ENCODE measurements around the gene COG5. TPM values are rescaled to one million over a fixed set of nuclear protein-coding genes. Genes with fewer than 3 reads are reported as not detected.

COG5 gene
- total and polyA plus RNA-seq, 4 donors, result 4.1 to 27.1 (median 8.4) TPM

DNA sequence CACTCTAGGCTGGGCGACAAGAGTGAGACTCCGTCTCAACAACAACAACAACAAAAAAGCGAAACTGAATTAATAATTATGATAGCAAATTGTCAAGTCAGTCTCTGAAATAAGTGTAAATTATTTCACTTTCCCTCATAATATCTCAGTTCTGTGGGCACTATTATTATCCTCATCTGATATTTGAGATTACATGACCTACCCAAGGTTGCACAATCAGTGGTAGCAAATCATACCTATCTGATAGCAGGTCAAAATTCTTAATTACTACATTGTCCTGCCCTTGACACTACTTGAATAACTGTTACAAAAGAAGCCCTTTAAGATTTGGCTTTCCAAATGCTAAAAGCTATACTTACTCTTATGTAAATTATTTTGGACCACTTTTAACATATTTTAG, 209.1 kb downstream of the COG5 start:
- H3K27me3 ChIP-seq (ENCODE audit: control insufficient read depth in 4 of 4, insufficient read depth in 4 of 4, low read length in 3 of 4), result no peaks in the 10 kb centered on the region
- TF ChIP-seq, protein P1, sequence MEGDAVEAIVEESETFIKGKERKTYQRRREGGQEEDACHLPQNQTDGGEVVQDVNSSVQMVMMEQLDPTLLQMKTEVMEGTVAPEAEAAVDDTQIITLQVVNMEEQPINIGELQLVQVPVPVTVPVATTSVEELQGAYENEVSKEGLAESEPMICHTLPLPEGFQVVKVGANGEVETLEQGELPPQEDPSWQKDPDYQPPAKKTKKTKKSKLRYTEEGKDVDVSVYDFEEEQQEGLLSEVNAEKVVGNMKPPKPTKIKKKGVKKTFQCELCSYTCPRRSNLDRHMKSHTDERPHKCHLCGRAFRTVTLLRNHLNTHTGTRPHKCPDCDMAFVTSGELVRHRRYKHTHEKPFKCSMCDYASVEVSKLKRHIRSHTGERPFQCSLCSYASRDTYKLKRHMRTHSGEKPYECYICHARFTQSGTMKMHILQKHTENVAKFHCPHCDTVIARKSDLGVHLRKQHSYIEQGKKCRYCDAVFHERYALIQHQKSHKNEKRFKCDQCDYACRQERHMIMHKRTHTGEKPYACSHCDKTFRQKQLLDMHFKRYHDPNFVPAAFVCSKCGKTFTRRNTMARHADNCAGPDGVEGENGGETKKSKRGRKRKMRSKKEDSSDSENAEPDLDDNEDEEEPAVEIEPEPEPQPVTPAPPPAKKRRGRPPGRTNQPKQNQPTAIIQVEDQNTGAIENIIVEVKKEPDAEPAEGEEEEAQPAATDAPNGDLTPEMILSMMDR (IDR thresholded peaks at IDR 0.05; ENCODE audit: low read depth, low read length, missing input control), result no peak
- H3K4me1 ChIP-seq (ENCODE audit: control insufficient read depth in 4 of 4, insufficient read depth in 4 of 4, low read length in 3 of 4), result no peaks in the 10 kb centered on the region
- H3K27ac ChIP-seq (ENCODE audit: low read depth in 1 of 2, low read length in 2 of 2), result no peak overlapping the region
- H3K36me3 ChIP-seq (ENCODE audit: control insufficient read depth in 4 of 4, insufficient read depth in 3 of 4, low read depth in 1 of 4, low read length in 3 of 4), result peaks cover 0 to 6% (median 2%) of the 10 kb centered on the region in 4 donors
- H3K4me3 ChIP-seq (ENCODE audit: low read depth in 1 of 3, low read length in 3 of 3), result no peak overlapping the region
- H3K9ac ChIP-seq (ENCODE audit: low read depth in 1 of 2, low read length in 2 of 2), result no peak overlapping the region
- 94% methylated on average over 3 of the region's 3 CpGs for WGBS
- H3K9me3 ChIP-seq (ENCODE audit: control insufficient read depth in 4 of 4, low read length in 3 of 4), result peaks cover 0 to 2% (median 2%) of the 10 kb centered on the region in 4 donors
- no peak for DNase-seq (ENCODE audit: low spot score)

DNA sequence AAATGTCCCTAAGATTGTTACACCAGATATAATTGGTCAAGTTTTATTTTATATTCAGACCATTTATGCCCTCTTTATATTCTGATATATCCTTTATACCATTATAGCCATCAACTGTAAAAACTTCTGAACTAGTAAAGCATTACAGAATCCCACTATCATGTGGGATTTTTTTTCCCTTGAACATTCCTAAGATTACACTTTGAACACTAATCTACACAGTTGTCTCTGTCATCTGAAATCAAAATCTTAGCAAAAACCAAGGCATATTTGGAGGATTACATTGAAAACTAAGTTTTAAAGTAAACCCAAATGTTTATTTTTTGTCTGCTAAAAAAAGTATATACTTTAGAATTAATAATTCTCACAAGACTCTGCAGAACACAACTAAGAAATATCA, 210.0 kb downstream of the COG5 start:
- Histone ChIP-seq H3K27me3 (ENCODE audit: control insufficient read depth in 4 of 4, insufficient read depth in 4 of 4, low read length in 3 of 4) (no peaks in the 10 kb centered on the region), H3K9ac (ENCODE audit: low read depth in 1 of 2, low read length in 2 of 2) (no peak overlapping the region), H3K4me1 (ENCODE audit: control insufficient read depth in 4 of 4, insufficient read depth in 4 of 4, low read length in 3 of 4) (no peaks in the 10 kb centered on the region), H3K27ac (ENCODE audit: low read depth in 1 of 2, low read length in 2 of 2) (no peak overlapping the region), H3K4me3 (ENCODE audit: low read depth in 1 of 3, low read length in 3 of 3) (no peak overlapping the region), H3K9me3 (ENCODE audit: control insufficient read depth in 4 of 4, low read length in 3 of 4) (no peaks in the 10 kb centered on the region), H3K36me3 (ENCODE audit: control insufficient read depth in 4 of 4, insufficient read depth in 3 of 4, low read depth in 1 of 4, low read length in 3 of 4) (no peaks in the 10 kb centered on the region)
- TF ChIP-seq JUND (IDR thresholded peaks at IDR 0.05) (no peak), RAD21 (IDR thresholded peaks at IDR 0.05) (no peak)
- DNase-seq (ENCODE audit: low spot score), result no peak

DNA sequence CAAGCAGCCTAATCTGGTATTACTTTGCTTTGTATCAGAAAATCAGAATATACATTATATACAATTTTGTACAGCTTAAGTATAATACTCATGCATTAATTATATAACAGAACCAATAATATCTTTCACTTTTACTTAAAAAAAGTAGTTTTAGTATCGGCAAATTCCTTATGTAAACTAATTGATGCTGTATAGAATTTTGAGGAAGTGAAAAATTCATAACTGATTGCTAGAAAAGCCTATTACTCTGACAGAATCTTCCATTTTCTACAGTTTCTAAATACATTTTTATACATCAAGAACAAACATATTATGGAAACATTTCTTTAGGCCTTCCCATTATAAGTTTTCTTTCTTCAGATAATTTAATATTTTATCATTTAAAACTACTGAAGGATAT, 217.8 kb downstream of the COG5 start:
- no peaks in the 10 kb centered on the region for H3K4me1 ChIP-seq (ENCODE audit: control insufficient read depth in 4 of 4, insufficient read depth in 4 of 4, low read length in 3 of 4)
- 90% methylated on average over 1 of the region's 1 CpG for whole genome bisulfite sequencing
- no peak for TF ChIP-seq HNF4A (conservative IDR thresholded peaks at IDR 0.05)
- TF ChIP-seq YY1 (IDR thresholded peaks at IDR 0.05), result no peak
- TF ChIP-seq TAF1 (conservative IDR thresholded peaks at IDR 0.05), result no peak
- TF ChIP-seq JUND (IDR thresholded peaks at IDR 0.05), result no peak
- no peak for TF ChIP-seq NR2F2 (IDR thresholded peaks at IDR 0.05)
- TF ChIP-seq RAD21 (IDR thresholded peaks at IDR 0.05), result no peak
- TF ChIP-seq, protein P1 (IDR thresholded peaks at IDR 0.05; ENCODE audit: low read depth, low read length, missing input control), result no peak
- TF ChIP-seq, protein P2, sequence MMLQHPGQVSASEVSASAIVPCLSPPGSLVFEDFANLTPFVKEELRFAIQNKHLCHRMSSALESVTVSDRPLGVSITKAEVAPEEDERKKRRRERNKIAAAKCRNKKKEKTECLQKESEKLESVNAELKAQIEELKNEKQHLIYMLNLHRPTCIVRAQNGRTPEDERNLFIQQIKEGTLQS (IDR thresholded peaks at IDR 0.05), result no peak
- TF ChIP-seq SP1 (IDR thresholded peaks at IDR 0.05), result no peak
- TF ChIP-seq RXRA (IDR thresholded peaks at IDR 0.05), result no peak
- TF ChIP-seq, protein P3, sequence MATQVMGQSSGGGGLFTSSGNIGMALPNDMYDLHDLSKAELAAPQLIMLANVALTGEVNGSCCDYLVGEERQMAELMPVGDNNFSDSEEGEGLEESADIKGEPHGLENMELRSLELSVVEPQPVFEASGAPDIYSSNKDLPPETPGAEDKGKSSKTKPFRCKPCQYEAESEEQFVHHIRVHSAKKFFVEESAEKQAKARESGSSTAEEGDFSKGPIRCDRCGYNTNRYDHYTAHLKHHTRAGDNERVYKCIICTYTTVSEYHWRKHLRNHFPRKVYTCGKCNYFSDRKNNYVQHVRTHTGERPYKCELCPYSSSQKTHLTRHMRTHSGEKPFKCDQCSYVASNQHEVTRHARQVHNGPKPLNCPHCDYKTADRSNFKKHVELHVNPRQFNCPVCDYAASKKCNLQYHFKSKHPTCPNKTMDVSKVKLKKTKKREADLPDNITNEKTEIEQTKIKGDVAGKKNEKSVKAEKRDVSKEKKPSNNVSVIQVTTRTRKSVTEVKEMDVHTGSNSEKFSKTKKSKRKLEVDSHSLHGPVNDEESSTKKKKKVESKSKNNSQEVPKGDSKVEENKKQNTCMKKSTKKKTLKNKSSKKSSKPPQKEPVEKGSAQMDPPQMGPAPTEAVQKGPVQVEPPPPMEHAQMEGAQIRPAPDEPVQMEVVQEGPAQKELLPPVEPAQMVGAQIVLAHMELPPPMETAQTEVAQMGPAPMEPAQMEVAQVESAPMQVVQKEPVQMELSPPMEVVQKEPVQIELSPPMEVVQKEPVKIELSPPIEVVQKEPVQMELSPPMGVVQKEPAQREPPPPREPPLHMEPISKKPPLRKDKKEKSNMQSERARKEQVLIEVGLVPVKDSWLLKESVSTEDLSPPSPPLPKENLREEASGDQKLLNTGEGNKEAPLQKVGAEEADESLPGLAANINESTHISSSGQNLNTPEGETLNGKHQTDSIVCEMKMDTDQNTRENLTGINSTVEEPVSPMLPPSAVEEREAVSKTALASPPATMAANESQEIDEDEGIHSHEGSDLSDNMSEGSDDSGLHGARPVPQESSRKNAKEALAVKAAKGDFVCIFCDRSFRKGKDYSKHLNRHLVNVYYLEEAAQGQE (IDR thresholded peaks at IDR 0.05), result no peak
- no peak for TF ChIP-seq HNF4G (IDR thresholded peaks at IDR 0.05)
- no peak overlapping the region for H3K27ac ChIP-seq (ENCODE audit: low read depth in 1 of 2, low read length in 2 of 2)
- no peaks in the 10 kb centered on the region for H3K27me3 ChIP-seq (ENCODE audit: control insufficient read depth in 4 of 4, insufficient read depth in 4 of 4, low read length in 3 of 4)
- H3K36me3 ChIP-seq (ENCODE audit: control insufficient read depth in 4 of 4, insufficient read depth in 3 of 4, low read depth in 1 of 4, low read length in 3 of 4), result peaks cover 0 to 1% (median 0%) of the 10 kb centered on the region in 4 donors
- no peaks in the 10 kb centered on the region for H3K9me3 ChIP-seq (ENCODE audit: control insufficient read depth in 4 of 4, low read length in 3 of 4)
- H3K4me3 ChIP-seq (ENCODE audit: low read depth in 1 of 3, low read length in 3 of 3), result no peak overlapping the region
- no peak overlapping the region for H3K9ac ChIP-seq (ENCODE audit: low read depth in 1 of 2, low read length in 2 of 2)
- DNase-seq (ENCODE audit: low spot score), result no peak
